Prostate gland (tissue), 2 donors: Measurements from ENCODE around the gene MAGI2.

Experiments used
- CTCF ChIP-seq, 4 experiments: fragments of 200-600 bp in 2 of 4; fragments of 450-650 bp in 2 of 4; sonication (generic) in 2 of 4; IDR thresholded peaks; 1 replicate in 3 of 4; 2 replicates in 1 of 4; pipeline ENCODE4 v1.5.1; 2016 to 2019; ENCODE audit warnings: antibody characterized with exemption in 4 of 4, mild to moderate bottlenecking in 2 of 4, moderate library complexity in 2 of 4
- POLR2AphosphoS5 ChIP-seq: sonication (generic); formaldehyde crosslinking; IDR thresholded peaks from one replicate; pipeline ENCODE4 v1.6.1; 2017; ENCODE audit warnings: antibody characterized with exemption

DNA sequence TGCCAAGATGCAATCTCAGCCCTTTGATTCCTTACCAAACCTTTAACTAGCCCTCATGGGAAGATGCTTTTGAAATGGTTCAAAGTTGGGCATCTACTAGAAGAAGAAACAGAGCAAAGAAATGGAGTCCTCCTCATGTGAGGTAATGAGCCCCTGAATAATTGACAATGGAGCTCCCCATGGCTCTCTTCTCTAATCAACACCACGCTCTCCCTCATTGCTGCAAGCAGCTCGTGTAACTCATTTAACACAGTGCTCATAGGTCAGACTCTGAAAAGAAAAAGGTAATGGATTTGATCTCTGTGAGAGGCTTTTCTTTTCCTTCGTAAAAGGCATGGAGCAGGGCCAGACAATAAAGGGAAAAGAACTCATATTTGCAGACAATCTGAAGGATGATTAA is 1342.1 kb downstream of the MAGI2 start:
- TF ChIP-seq CTCF (IDR thresholded peaks at IDR 0.05) (no peak), POLR2AphosphoS5 (no peak)
